MCF 10A (cell line): ENCODE data around the gene COG5. TPM values are rescaled to one million over a fixed set of nuclear protein-coding genes. Genes with fewer than 3 reads are reported as not detected.

ENCODE experiments used
- BruUV-seq: library from RNA; stranded (reverse); fragments of 400-500 nt; replicated peaks from 2 replicates; lab custom pipeline; 2021; lab: Mats Ljungman, UMichigan
- CTCF ChIA-PET: fragments of 300-600 bp; sonication (Branson Sonifier 250); formaldehyde crosslinking; extraction: SDS; loops from one replicate; lab custom pipeline; 2021; ENCODE audit warnings: antibody characterized with exemption, inconsistent platforms; lab: Yijun Ruan, JAX
- POLR2A ChIA-PET: fragments of 300-600, 350-650 bp; sonication (Branson Sonifier 250); formaldehyde crosslinking; extraction: SDS; loops from one replicate; lab custom pipeline; 2020; ENCODE audit warnings: antibody characterized with exemption, inconsistent platforms; lab: Yijun Ruan, JAX
- DNase-seq: peaks from one replicate; pipeline ENCODE4 v3.0.0-alpha.2; 2018; ENCODE audit not compliant: unreplicated experiment
- H3K27ac Mint-ChIP-seq: one replicate; pipeline ENCODE4 v1.8.0; 2022; ENCODE audit warnings: mild to moderate bottlenecking, low read depth, mixed read lengths; ENCODE audit not compliant: unreplicated experiment
- H3K27me3 Mint-ChIP-seq: one replicate; pipeline ENCODE4 v1.8.0; 2022; ENCODE audit warnings: mixed read lengths; ENCODE audit not compliant: insufficient read depth, unreplicated experiment
- H3K36me3 Mint-ChIP-seq: one replicate; pipeline ENCODE4 v1.8.0; 2022; ENCODE audit warnings: mild to moderate bottlenecking, moderate library complexity, mixed read lengths; ENCODE audit not compliant: insufficient read depth, unreplicated experiment
- H3K4me1 Mint-ChIP-seq: one replicate; pipeline ENCODE4 v1.8.0; 2022; ENCODE audit warnings: mixed read lengths; ENCODE audit not compliant: insufficient read depth, unreplicated experiment
- H3K4me3 Mint-ChIP-seq: one replicate; pipeline ENCODE4 v1.8.0; 2022; ENCODE audit warnings: mild to moderate bottlenecking, moderate library complexity, mixed read lengths; ENCODE audit not compliant: unreplicated experiment
- H3K9me3 Mint-ChIP-seq: one replicate; pipeline ENCODE4 v1.8.0; 2022; ENCODE audit warnings: mixed read lengths; ENCODE audit not compliant: unreplicated experiment
- CTCF ChIP-seq: fragments of 200-600 bp; IDR thresholded peaks from one replicate; pipeline ENCODE4 v1.8.0; 2022; ENCODE audit warnings: antibody characterized with exemption, mild to moderate bottlenecking; ENCODE audit not compliant: unreplicated experiment
- intact Hi-C: fragments of 100-400 bp; cut with micrococcal nuclease; formaldehyde crosslinking; loops from 2 replicates; pipeline ENCODE4 v1.14.1; 2022
- total RNA-seq: library from RNA; stranded (reverse); gene quantifications from 2 replicates; pipeline ENCODE4 v1.2.3, GENCODE V29; 2022

COG5 gene
- total RNA-seq, 1 experiment from 2014 or later = 40.3 TPM

DNA sequence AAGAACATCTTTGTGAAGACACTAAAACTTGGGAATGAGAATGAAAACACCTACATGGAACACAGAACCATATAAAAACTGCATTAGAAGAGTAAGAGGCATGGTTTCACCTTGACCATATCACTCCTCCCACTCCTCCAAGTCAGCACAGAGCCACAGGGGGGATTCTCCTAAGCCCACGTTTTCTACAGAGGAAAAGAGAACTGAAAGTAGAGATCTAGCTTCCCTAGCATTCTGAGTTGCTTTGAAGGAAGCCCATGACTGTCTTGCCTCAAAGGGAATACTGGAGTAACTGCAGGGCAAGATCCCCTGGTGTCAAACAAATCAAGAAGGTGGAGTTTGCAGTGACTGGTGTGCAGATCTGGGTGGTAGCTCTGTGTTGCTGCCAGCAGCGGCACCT, 351.0 kb downstream of the COG5 start:
- no peak overlapping the region for H3K27ac Mint-ChIP-seq
- no peaks in the 10 kb centered on the region for H3K4me1 Mint-ChIP-seq
- ChIA-PET POLR2A (no interaction called here), CTCF (interaction anchor here (0.9 kb wide), 2 partner anchors 43 to 250 kb away, joined by 3 read pairs; no protein-coding TSS in a partner anchor)
- H3K9me3 Mint-ChIP-seq = no peaks in the 10 kb centered on the region
- no peak for DNase-seq
- no TSS peak for BruUV-seq
- H3K36me3 Mint-ChIP-seq = peaks cover 13% of the 10 kb centered on the region
- H3K4me3 Mint-ChIP-seq = no peak overlapping the region
- intact Hi-C loops = no loop called here
- TF ChIP-seq CTCF = no peak
- no peaks in the 10 kb centered on the region for H3K27me3 Mint-ChIP-seq

GRCh38 chr7:107210400-107210799, 353.3 kb downstream of the COG5 start:
- no TSS peak for BruUV-seq
- H3K27me3 Mint-ChIP-seq = no peaks in the 10 kb centered on the region
- intact Hi-C loops = no loop called here
- H3K4me3 Mint-ChIP-seq = no peak overlapping the region
- no peak for DNase-seq
- CTCF ChIA-PET = no interaction called here
- POLR2A ChIA-PET = no interaction called here
- H3K4me1 Mint-ChIP-seq = no peaks in the 10 kb centered on the region
- no peak for TF ChIP-seq CTCF
- H3K9me3 Mint-ChIP-seq = no peaks in the 10 kb centered on the region
- H3K36me3 Mint-ChIP-seq = peaks cover 31% of the 10 kb centered on the region
- no peak overlapping the region for H3K27ac Mint-ChIP-seq

- Mint-ChIP-seq H3K27me3 (no peaks in the 10 kb centered on the region), H3K4me1 (no peaks in the 10 kb centered on the region), H3K4me3 (no peak overlapping the region), H3K27ac (no peak overlapping the region), H3K36me3 (peaks cover 39% of the 10 kb centered on the region), H3K9me3 (no peaks in the 10 kb centered on the region)
- ChIA-PET POLR2A (interaction anchor here (1.2 kb wide), 1 partner anchor 9 kb away, joined by 3 read pairs; no protein-coding TSS in a partner anchor), CTCF (interaction anchor here (0.6 to 1.6 kb wide), 3 partner anchors 15 to 183 kb away, joined by 3 to 5 read pairs (median 4); no protein-coding TSS in a partner anchor)
- intact Hi-C loops = loop anchor here (10.0 kb wide), 1 partner anchor 255 kb away; no protein-coding TSS in a partner anchor
- DNase-seq = no peak
- no peak for TF ChIP-seq CTCF
- BruUV-seq = no TSS peak
Measured at GRCh38 chr7:107209565-107209964, 354.2 kb downstream of the COG5 start.

DNA sequence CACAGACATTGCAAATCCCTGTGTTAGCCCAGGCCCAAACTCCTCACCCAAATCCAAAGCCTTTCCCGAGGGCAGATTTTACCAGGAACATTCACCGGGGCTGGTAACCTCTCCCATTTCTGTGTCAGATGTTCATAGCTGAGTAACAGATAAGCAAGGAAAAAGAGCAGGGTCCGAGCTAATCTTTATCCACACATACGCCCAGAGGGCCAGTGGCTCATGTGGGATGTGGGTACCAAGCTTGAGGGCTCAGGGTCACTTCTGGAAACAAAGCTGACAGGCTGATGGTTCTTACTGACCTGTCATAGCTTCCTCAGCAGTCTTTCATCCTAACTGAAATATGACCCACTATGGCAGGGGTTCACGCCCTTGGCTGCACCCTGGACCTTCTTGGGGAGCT, 355.2 kb downstream of the COG5 start:
- H3K36me3 Mint-ChIP-seq = peaks cover 50% of the 10 kb centered on the region
- no peak overlapping the region for H3K4me3 Mint-ChIP-seq
- ChIA-PET POLR2A (interaction anchor here (0.6 kb wide), 1 partner anchor 61 kb away, joined by 3 read pairs; no protein-coding TSS in a partner anchor), CTCF (interaction anchor here (0.6 to 1.6 kb wide), 4 partner anchors 14 to 537 kb away, joined by 3 to 4 read pairs (median 3); no protein-coding TSS in a partner anchor)
- no peak overlapping the region for H3K27ac Mint-ChIP-seq
- H3K4me1 Mint-ChIP-seq = no peaks in the 10 kb centered on the region
- no TSS peak for BruUV-seq
- no peaks in the 10 kb centered on the region for H3K27me3 Mint-ChIP-seq
- H3K9me3 Mint-ChIP-seq = no peaks in the 10 kb centered on the region
- intact Hi-C loops = loop anchor here (10.0 kb wide), 1 partner anchor 256 kb away; no protein-coding TSS in a partner anchor
- DNase-seq = no peak
- TF ChIP-seq CTCF = no peak
